Endothelial cell of umbilical vein (primary cell): ENCODE measurements around the gene WDR89. TPM values are rescaled to one million over a fixed set of nuclear protein-coding genes. Genes with fewer than 3 reads are reported as not detected.
"Not testable (repeated sequence)": the region's sequence is repeated elsewhere in the genome, so short reads cannot be mapped to it uniquely, and the experiment has no call there.

Experiments
- BruUV-seq: library from RNA; stranded (reverse); fragments of 400-500 nt; replicated peaks from 2 replicates; lab custom pipeline; 2021; lab: Mats Ljungman, UMichigan
- CTCF ChIA-PET: fragments of 300-600, 350-600 bp; sonication (Branson Sonifier 250); formaldehyde crosslinking; loops from one replicate; lab custom pipeline; 2021; ENCODE audit warnings: antibody characterized with exemption, inconsistent platforms; lab: Charles Lee
- POLR2A ChIA-PET: fragments of 300-600, 350-600 bp; sonication (Branson Sonifier 250); formaldehyde crosslinking; loops from one replicate; lab custom pipeline; 2021; ENCODE audit warnings: antibody characterized with exemption, inconsistent platforms; lab: Charles Lee
- DNase-seq: peaks from one replicate; pipeline ENCODE4 v3.0.0-alpha.2; 2011; ENCODE audit warnings: low read depth, low spot score
- FAIRE-seq: peaks from 2 replicates; lab custom pipeline; 2011; peaks lifted over from hg19 to GRCh38; lab: Jason Lieb, UNC
- H2AFZ ChIP-seq: 2 replicates; pipeline ENCODE4 v1.6.0; 2012; ENCODE audit warnings: low read depth, low read length, control low read depth, inconsistent platforms
- H3K27ac ChIP-seq: 2 replicates; pipeline ENCODE4 v1.5.1; 2011; ENCODE audit warnings: low read depth, mild to moderate bottlenecking, control low read depth, low read length, moderate library complexity; ENCODE audit not compliant: insufficient read depth
- H3K27me3 ChIP-seq, 2 experiments: 2 replicates each; pipeline versions ENCODE4 v1.6.0 to v1.6.1; 2011; ENCODE audit warnings: low read length in 2 of 2, mixed read lengths in 1 of 2; ENCODE audit not compliant: control insufficient read depth in 2 of 2, insufficient read depth in 2 of 2
- H3K36me3 ChIP-seq, 2 experiments: 2 replicates in 1 of 2; 3 replicates in 1 of 2; pipeline ENCODE4 v1.5.1; 2011; ENCODE audit warnings: low read length in 2 of 2, mild to moderate bottlenecking in 1 of 2, moderate library complexity in 1 of 2; ENCODE audit not compliant: control insufficient read depth in 2 of 2, insufficient read depth in 2 of 2; ENCODE audit errors: extremely low read depth in 1 of 2
- H3K4me1 ChIP-seq: 3 replicates; pipeline ENCODE4 v1.5.1; 2011; ENCODE audit warnings: mild to moderate bottlenecking, low read length; ENCODE audit not compliant: control insufficient read depth, insufficient read depth; ENCODE audit errors: extremely low read depth
- H3K4me2 ChIP-seq: 2 replicates; pipeline ENCODE4 v1.6.1; 2011; ENCODE audit warnings: low read length, control low read depth, mixed read lengths; ENCODE audit not compliant: insufficient read depth
- H3K4me3 ChIP-seq, 3 experiments: fragments of 200-600 bp in 1 of 3; sonication (generic), shearing (Covaris generic) in 1 of 3; replicated peaks in 1 of 3; 2 replicates each; pipeline ENCODE4 v1.5.1; 2011 to 2016; ENCODE audit warnings: control low read depth in 3 of 3, low read length in 3 of 3, mild to moderate bottlenecking in 2 of 3, inconsistent platforms in 1 of 3, low read depth in 1 of 3, moderate library complexity in 1 of 3; ENCODE audit not compliant: insufficient read depth in 1 of 3
- H3K79me2 ChIP-seq: 2 replicates; pipeline ENCODE4 v1.6.0; 2012; ENCODE audit warnings: low read length, inconsistent platforms; ENCODE audit not compliant: control insufficient read depth, insufficient read depth
- H3K9ac ChIP-seq: replicated peaks from 2 replicates; pipeline ENCODE3; 2011; ENCODE audit warnings: low read length, control low read depth; ENCODE audit not compliant: insufficient read depth; ENCODE audit errors: extremely low read depth
- H3K9me1 ChIP-seq: replicated peaks from 3 replicates; pipeline ENCODE4 v1.6.0; 2011; ENCODE audit warnings: mild to moderate bottlenecking, low read length; ENCODE audit not compliant: control insufficient read depth, insufficient read depth; ENCODE audit errors: extremely low read depth
- H3K9me3 ChIP-seq: replicated peaks from 2 replicates; pipeline ENCODE4 v1.5.1; 2012; ENCODE audit warnings: low read length, inconsistent platforms; ENCODE audit not compliant: control insufficient read depth, insufficient read depth
- H4K20me1 ChIP-seq: replicated peaks from 2 replicates; pipeline ENCODE3; 2011; ENCODE audit warnings: mild to moderate bottlenecking, low read length; ENCODE audit not compliant: control insufficient read depth, insufficient read depth; ENCODE audit errors: extremely low read depth
- CTCF ChIP-seq, 2 donors: IDR thresholded peaks; 1 replicate in 1 of 2; 2 replicates in 1 of 2; pipeline ENCODE4 v1.5.1; 2011; ENCODE audit warnings: low read length in 2 of 2, mild to moderate bottlenecking in 2 of 2, moderate library complexity in 2 of 2, control low read depth in 1 of 2, inconsistent platforms in 1 of 2, low read depth in 1 of 2; ENCODE audit not compliant: insufficient read depth in 1 of 2; ENCODE audit errors: extremely low read depth in 1 of 2
- EZH2 ChIP-seq: IDR thresholded peaks from 2 replicates; pipeline ENCODE4 v1.6.1; 2012; ENCODE audit warnings: borderline replicate concordance, low read depth, mild to moderate bottlenecking, moderate library complexity, low read length, inconsistent platforms; ENCODE audit not compliant: severe bottlenecking
- FOS ChIP-seq: IDR thresholded peaks from 2 replicates; pipeline ENCODE4 v1.6.1; 2011; ENCODE audit warnings: mild to moderate bottlenecking, low read length, moderate library complexity, borderline replicate concordance; ENCODE audit not compliant: insufficient read depth
- GATA2 ChIP-seq: IDR thresholded peaks from 2 replicates; pipeline ENCODE4 v1.7.0; 2011; ENCODE audit warnings: low read depth, mild to moderate bottlenecking, moderate library complexity, mixed read lengths, low read length; ENCODE audit not compliant: insufficient read length, insufficient read depth
- JUN ChIP-seq: IDR thresholded peaks from 2 replicates; pipeline ENCODE4 v1.6.1; 2011; ENCODE audit warnings: borderline replicate concordance, low read depth; ENCODE audit not compliant: insufficient read length, insufficient read depth
- MYC ChIP-seq: IDR thresholded peaks from one replicate; pipeline ENCODE4 v1.6.1; 2011; ENCODE audit warnings: mild to moderate bottlenecking, low read depth, low read length
- POLR2A ChIP-seq: IDR thresholded peaks from 2 replicates; pipeline ENCODE4 v1.6.1; 2012; ENCODE audit warnings: low read depth, mild to moderate bottlenecking, control low read depth, low read length
- POLR2AphosphoS5 ChIP-seq: IDR thresholded peaks from 2 replicates; pipeline ENCODE4 v1.6.1; 2012; ENCODE audit warnings: low read depth, mild to moderate bottlenecking, control low read depth, low read length, moderate library complexity; ENCODE audit not compliant: insufficient read depth
- dilution Hi-C: fragments of 300-500 bp; cut with MboI; formaldehyde crosslinking; loops from one replicate; pipeline ENCODE4 v1.15.0; 2019; ENCODE audit warnings: low sequenced_read_pairs; ENCODE audit not compliant: extremely low pct_ligation_motif_present
- intact Hi-C: fragments of 100-400 bp; cut with micrococcal nuclease; formaldehyde crosslinking; loops from one replicate; pipeline ENCODE4 v1.10.0; 2022
- polyA plus RNA-seq, 4 experiments: library from polyadenylated mRNA; depleted of rRNA in 3 of 4; stranded (reverse) in 3 of 4; unstranded in 1 of 4; fragments of >200 nt; gene quantifications; 2 replicates each; pipeline versions ENCODE4 v1.2.1 to v1.2.3, GENCODE V29; 2011 to 2012; ENCODE audit warnings: missing spikeins in 1 of 4
- total RNA-seq: library from RNA; stranded (reverse); gene quantifications from 2 replicates; pipeline ENCODE4 v1.2.3, GENCODE V29; 2021
- TF ChIP-seq, protein P1 (sequence below): IDR thresholded peaks from 2 replicates; pipeline ENCODE4 v1.6.1; 2011; ENCODE audit not compliant: insufficient read depth, insufficient read length

Gene WDR89
- total and polyA plus RNA-seq, 2 donors (not counting 3 experiments of a cell fraction or from before 2014, with no cell fraction given), result 3.5 to 10.7 TPM

GRCh38 chr14:63662776-63663175 is 21.1 kb upstream of the WDR89 start:
- H3K79me2 ChIP-seq, result no peaks in the 10 kb centered on the region
- no peak overlapping the region for H3K4me3 ChIP-seq
- intact Hi-C loops (no loop called here), dilution Hi-C loops (no loop called here)
- no peak overlapping the region for H3K9ac ChIP-seq
- no peak for FAIRE-seq
- no peaks in the 10 kb centered on the region for H4K20me1 ChIP-seq
- H3K36me3 ChIP-seq, result no peaks in the 10 kb centered on the region
- no peaks in the 10 kb centered on the region for H3K9me3 ChIP-seq
- DNase-seq, result no peak
- H2AFZ ChIP-seq, result no peak overlapping the region
- POLR2A ChIA-PET, result no interaction called here
- H3K9me1 ChIP-seq, result no peaks in the 10 kb centered on the region
- H3K4me2 ChIP-seq, result no peak overlapping the region
- no peaks in the 10 kb centered on the region for H3K27me3 ChIP-seq
- CTCF ChIA-PET, result no interaction called here
- no peaks in the 10 kb centered on the region for H3K4me1 ChIP-seq
- TF ChIP-seq GATA2, result no peak
- TF ChIP-seq JUN, result no peak
- TF ChIP-seq, protein P1, sequence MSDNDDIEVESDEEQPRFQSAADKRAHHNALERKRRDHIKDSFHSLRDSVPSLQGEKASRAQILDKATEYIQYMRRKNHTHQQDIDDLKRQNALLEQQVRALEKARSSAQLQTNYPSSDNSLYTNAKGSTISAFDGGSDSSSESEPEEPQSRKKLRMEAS, result no peak
- TF ChIP-seq MYC, result no peak
- TF ChIP-seq POLR2AphosphoS5, result no peak
- TF ChIP-seq CTCF (IDR thresholded peaks at IDR 0.05; ENCODE audit: extremely low read depth in 1 of 2, insufficient read depth in 1 of 2, low read depth in 1 of 2, low read length in 2 of 2), result no peak
- TF ChIP-seq POLR2A, result no peak
- no peak for TF ChIP-seq FOS
- TF ChIP-seq EZH2, result no peak
- BruUV-seq, result no TSS peak
- H3K27ac ChIP-seq, result no peak overlapping the region

DNA sequence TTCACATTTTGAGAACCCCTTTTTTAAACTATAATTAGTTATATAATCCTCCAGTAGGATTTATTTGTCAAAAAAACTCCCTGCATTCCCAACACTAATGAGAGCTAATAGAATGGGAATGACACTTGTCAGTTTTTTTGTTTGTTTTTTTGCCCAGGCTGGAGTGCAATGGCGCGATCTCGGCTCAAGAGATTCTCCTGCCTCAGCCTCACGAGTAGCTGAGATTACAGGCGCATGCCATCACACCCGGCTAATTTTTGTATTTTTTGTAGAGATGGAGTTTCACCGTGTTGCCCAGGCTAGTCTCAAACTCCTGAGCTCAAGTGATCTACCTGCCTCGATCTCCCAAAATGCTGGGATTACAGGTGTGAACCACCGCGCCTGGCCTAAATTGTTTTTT is 20.2 kb upstream of the WDR89 start:
- H3K36me3 ChIP-seq, H3K9me1 ChIP-seq, dilution Hi-C loops, DNase-seq, intact Hi-C loops, H3K79me2 ChIP-seq, H3K4me1 ChIP-seq, H3K27ac ChIP-seq, H2AFZ ChIP-seq, H3K9me3 ChIP-seq, H3K4me2 ChIP-seq, H3K27me3 ChIP-seq, POLR2A ChIA-PET, H3K9ac ChIP-seq, H3K4me3 ChIP-seq, BruUV-seq, H4K20me1 ChIP-seq, CTCF ChIA-PET, FAIRE-seq: not testable (repeated sequence)
